Esophagus (tissue), 2 donors: Measurements from ENCODE around the gene OR2V2. TPM values are rescaled to one million over a fixed set of nuclear protein-coding genes. Genes with fewer than 3 reads are reported as not detected.

Experiments
- H3K27ac ChIP-seq, 2 donors: one replicate each; pipeline ENCODE4 v1.5.1; 2013; ENCODE audit warnings: low read depth in 2 of 2, mild to moderate bottlenecking in 2 of 2, inconsistent platforms in 1 of 2, low read length in 1 of 2, moderate library complexity in 1 of 2
- H3K27me3 ChIP-seq, 2 donors: one replicate each; pipeline ENCODE4 v1.6.1; 2013; ENCODE audit warnings: low read length in 2 of 2, control low read depth in 1 of 2, mild to moderate bottlenecking in 1 of 2; ENCODE audit not compliant: insufficient read depth in 2 of 2, control insufficient read depth in 1 of 2
- H3K36me3 ChIP-seq, 2 donors: one replicate each; pipeline ENCODE4 v1.6.1; 2013; ENCODE audit warnings: low read length in 1 of 2; ENCODE audit not compliant: control insufficient read depth in 2 of 2, insufficient read depth in 2 of 2
- H3K4me1 ChIP-seq, 2 donors: one replicate each; pipeline ENCODE4 v1.6.1; 2013; ENCODE audit warnings: low read length in 1 of 2; ENCODE audit not compliant: control insufficient read depth in 2 of 2, insufficient read depth in 2 of 2
- H3K4me3 ChIP-seq, 2 donors: one replicate each; pipeline ENCODE4 v1.5.1; 2013; ENCODE audit warnings: low read length in 2 of 2, mild to moderate bottlenecking in 2 of 2, low read depth in 1 of 2, moderate library complexity in 1 of 2
- H3K9me3 ChIP-seq, 2 donors: one replicate each; pipeline ENCODE4 v1.6.1; 2013; ENCODE audit warnings: mild to moderate bottlenecking in 2 of 2, low read depth in 1 of 2, low read length in 1 of 2, moderate library complexity in 1 of 2; ENCODE audit not compliant: control insufficient read depth in 2 of 2, insufficient read depth in 1 of 2
- WGBS, 2 donors: extraction: QIAGEN DNeasy Blood & Tissue Kit; methylation state at CpG; one replicate each; pipeline ENCODE4 v1.1.7; 2013; 5-methylcytosine and 5-hydroxymethylcytosine counted together
- polyA plus RNA-seq, 2 donors: library from polyadenylated mRNA; stranded (reverse); fragments of 200-250 nt; gene quantifications; one replicate each; pipeline ENCODE4 v1.2.3, GENCODE V29; 2013
- donor health status: healthy with polysubstance abuse.
- donor health status: Bipolar disorder and iron deficiency.

The OR2V2 gene
- polyA plus RNA-seq, 2 donors = not detected

- Histone ChIP-seq H3K27me3 (peaks cover 6 to 9% of the 10 kb centered on the region in 2 donors), H3K27ac (no peak overlapping the region), H3K9me3 (peaks cover 0 to 5% of the 10 kb centered on the region in 2 donors), H3K36me3 (no peaks in the 10 kb centered on the region), H3K4me1 (peaks cover 0 to 7% of the 10 kb centered on the region in 2 donors), H3K4me3 (peak overlapping the region in 1 of 2 donors; percentile 28)
- 5 to 6% methylated on average over 47 of the region's 47 CpGs for WGBS, 2 donors
These were observed 32.3 kb upstream of the OR2V2 start for GRCh38 chr5:181114844-181115778.

- Histone ChIP-seq H3K4me3 (no peak overlapping the region), H3K27me3 (peaks cover 9 to 11% of the 10 kb centered on the region in 2 donors), H3K4me1 (peaks cover 0 to 10% of the 10 kb centered on the region in 2 donors), H3K27ac (no peak overlapping the region), H3K9me3 (peaks cover 0 to 5% of the 10 kb centered on the region in 2 donors), H3K36me3 (no peaks in the 10 kb centered on the region)
- WGBS, 2 donors = 82 to 86% methylated on average over 6 of the region's 6 CpGs
These were observed 29.0 kb upstream of the OR2V2 start for GRCh38 chr5:181118369-181118768.

GRCh38 chr5:181119105-181119504 is 28.3 kb upstream of the OR2V2 start:
- Histone ChIP-seq H3K36me3 (no peaks in the 10 kb centered on the region), H3K27ac (no peak overlapping the region), H3K4me1 (peaks cover 0 to 10% of the 10 kb centered on the region in 2 donors), H3K9me3 (peaks cover 0 to under 1% of the 10 kb centered on the region in 2 donors), H3K4me3 (no peak overlapping the region), H3K27me3 (peaks cover 7 to 11% of the 10 kb centered on the region in 2 donors)
- 86 to 89% methylated on average over 8 of the region's 8 CpGs for WGBS, 2 donors

- WGBS, 2 donors = 81 to 87% methylated on average over 4 of the region's 4 CpGs
These were observed 27.1 kb upstream of the OR2V2 start for GRCh38 chr5:181120306-181120705.

GRCh38 chr5:181120761-181121160 is 26.6 kb upstream of the OR2V2 start:
- peaks cover 0 to 2% of the 10 kb centered on the region in 2 donors for H3K4me1 ChIP-seq
- peaks cover 0 to 3% of the 10 kb centered on the region in 2 donors for H3K9me3 ChIP-seq
- no peak overlapping the region for H3K4me3 ChIP-seq
- peaks cover 0 to 8% of the 10 kb centered on the region in 2 donors for H3K27me3 ChIP-seq
- WGBS, 2 donors = 78 to 86% methylated on average over 5 of the region's 5 CpGs
- H3K36me3 ChIP-seq = no peaks in the 10 kb centered on the region
- H3K27ac ChIP-seq = no peak overlapping the region

More at GRCh38 chr5:181120306-181120705, 27.1 kb upstream of the OR2V2 start:
- H3K27ac ChIP-seq = no peak overlapping the region
- H3K36me3 ChIP-seq = no peaks in the 10 kb centered on the region
- peaks cover 0 to 8% of the 10 kb centered on the region in 2 donors for H3K27me3 ChIP-seq
- peaks cover 0 to 3% of the 10 kb centered on the region in 2 donors for H3K9me3 ChIP-seq
- no peak overlapping the region for H3K4me3 ChIP-seq
- peaks cover 0 to 2% of the 10 kb centered on the region in 2 donors for H3K4me1 ChIP-seq

GRCh38 chr5:181121675-181122561 is 25.5 kb upstream of the OR2V2 start:
- Histone ChIP-seq H3K4me3 (no peak overlapping the region), H3K27me3 (peaks cover 0 to 5% of the 10 kb centered on the region in 2 donors), H3K4me1 (peaks cover 0 to 2% of the 10 kb centered on the region in 2 donors), H3K36me3 (no peaks in the 10 kb centered on the region), H3K9me3 (peaks cover 0 to 3% of the 10 kb centered on the region in 2 donors), H3K27ac (no peak overlapping the region)
- WGBS, 2 donors = 58 to 60% methylated on average over 28 of the region's 28 CpGs

- H3K27me3 ChIP-seq = peaks cover 0 to 5% of the 10 kb centered on the region in 2 donors
- no peak overlapping the region for H3K4me3 ChIP-seq
- no peak overlapping the region for H3K27ac ChIP-seq
- peaks cover 0 to 3% of the 10 kb centered on the region in 2 donors for H3K9me3 ChIP-seq
- peaks cover 0 to 2% of the 10 kb centered on the region in 2 donors for H3K4me1 ChIP-seq
- WGBS, 2 donors = 73 to 84% methylated on average over 3 of the region's 3 CpGs
- no peaks in the 10 kb centered on the region for H3K36me3 ChIP-seq
These were observed 22.9 kb upstream of the OR2V2 start for GRCh38 chr5:181124526-181124925.

- no peaks in the 10 kb centered on the region for H3K36me3 ChIP-seq
- H3K27ac ChIP-seq = no peak overlapping the region
- no peak overlapping the region for H3K4me3 ChIP-seq
- 72 to 74% methylated on average over 18 of the region's 18 CpGs for WGBS, 2 donors
- peaks cover 0 to 3% of the 10 kb centered on the region in 2 donors for H3K27me3 ChIP-seq
- H3K9me3 ChIP-seq = peaks cover 0 to 3% of the 10 kb centered on the region in 2 donors
- peaks cover 0 to under 1% of the 10 kb centered on the region in 2 donors for H3K4me1 ChIP-seq
These were observed 20.5 kb upstream of the OR2V2 start for GRCh38 chr5:181126841-181127240.

- no peaks in the 10 kb centered on the region for H3K27me3 ChIP-seq
- H3K36me3 ChIP-seq = no peaks in the 10 kb centered on the region
- 84 to 86% methylated on average over 10 of the region's 10 CpGs for WGBS, 2 donors
- no peaks in the 10 kb centered on the region for H3K4me1 ChIP-seq
- H3K4me3 ChIP-seq = no peak overlapping the region
- peaks cover 0 to 3% of the 10 kb centered on the region in 2 donors for H3K9me3 ChIP-seq
- H3K27ac ChIP-seq = no peak overlapping the region
These were observed 19.9 kb upstream of the OR2V2 start for GRCh38 chr5:181127456-181127855.
